HuH-7 (cell line): ENCODE data around the gene ZNF804A.

Experiments
- DNase-seq: peaks from one replicate; pipeline ENCODE4 v3.0.0; 2011; ENCODE audit warnings: low spot score

ZNF804A gene

DNA sequence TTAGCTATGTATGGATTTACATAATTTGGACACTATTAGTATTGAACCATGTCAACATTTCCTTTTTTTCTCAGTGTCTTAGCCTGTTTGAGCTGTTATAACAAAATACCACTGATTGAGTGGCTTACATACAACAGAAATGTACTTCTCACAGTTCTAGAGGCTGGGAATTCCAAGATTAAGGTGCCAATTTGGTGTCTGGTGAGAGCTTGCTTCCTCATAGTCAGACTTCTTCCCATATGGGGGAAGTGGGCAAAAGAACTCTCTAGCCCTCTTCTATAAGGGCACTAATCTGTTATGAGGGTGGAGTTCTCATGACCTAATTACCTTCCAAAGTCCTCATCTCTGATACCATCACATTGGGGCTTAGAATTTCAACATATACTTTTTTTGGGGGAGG is 12.6 kb downstream of the ZNF804A start:
- DNase-seq = no peak

DNA sequence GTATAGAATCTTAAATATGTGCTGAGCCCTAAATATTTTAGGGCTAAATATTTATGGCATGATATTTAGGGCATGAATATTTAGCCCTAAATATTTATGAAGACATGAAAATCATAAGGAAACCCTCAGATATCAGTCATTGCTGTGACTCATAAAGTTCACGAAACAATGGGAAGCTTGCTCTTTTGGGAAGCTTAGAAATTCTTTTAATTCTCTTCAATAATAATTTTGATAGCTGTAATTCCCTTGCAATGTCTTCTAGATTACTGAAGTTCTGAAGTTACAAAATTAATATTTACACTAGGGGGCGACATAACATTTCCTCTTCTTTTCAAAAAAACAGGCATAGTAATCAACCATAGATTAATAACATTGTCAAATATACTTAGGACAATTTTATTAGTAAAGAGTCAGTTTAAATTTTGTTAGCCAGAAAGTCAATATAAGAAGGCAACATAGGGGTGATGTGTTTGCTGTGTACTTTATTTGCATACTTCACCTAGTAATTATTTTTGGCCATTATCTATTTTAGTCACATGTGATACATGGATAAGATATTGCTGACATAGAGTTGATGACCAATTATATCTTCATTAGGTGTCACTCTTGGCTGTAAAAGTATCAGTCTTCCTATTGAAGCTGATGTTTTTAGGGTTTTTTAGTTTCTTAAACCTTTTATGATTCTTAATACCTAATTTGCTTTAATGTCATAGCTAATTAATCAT is 13.2 kb downstream of the ZNF804A start:
- DNase-seq = no peak

DNA sequence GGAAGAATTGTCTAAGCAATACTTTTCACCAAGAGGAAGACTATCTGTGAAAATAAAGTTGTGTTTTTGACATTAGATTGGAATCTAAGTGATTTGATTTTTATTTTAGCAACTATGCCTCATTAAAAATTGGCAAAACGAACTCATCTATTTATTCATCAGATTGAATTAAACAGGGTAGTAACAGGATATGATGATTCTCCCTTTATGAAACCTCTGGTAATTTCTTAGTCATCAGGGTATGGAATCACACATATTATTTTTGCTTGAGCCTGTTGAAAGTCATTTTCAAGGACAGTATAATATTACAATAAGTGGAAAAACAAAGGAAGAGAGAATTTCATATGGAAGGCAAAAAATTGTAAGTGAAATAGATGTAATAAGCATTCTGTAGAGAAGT is 22.0 kb downstream of the ZNF804A start:
- DNase-seq = no peak

DNA sequence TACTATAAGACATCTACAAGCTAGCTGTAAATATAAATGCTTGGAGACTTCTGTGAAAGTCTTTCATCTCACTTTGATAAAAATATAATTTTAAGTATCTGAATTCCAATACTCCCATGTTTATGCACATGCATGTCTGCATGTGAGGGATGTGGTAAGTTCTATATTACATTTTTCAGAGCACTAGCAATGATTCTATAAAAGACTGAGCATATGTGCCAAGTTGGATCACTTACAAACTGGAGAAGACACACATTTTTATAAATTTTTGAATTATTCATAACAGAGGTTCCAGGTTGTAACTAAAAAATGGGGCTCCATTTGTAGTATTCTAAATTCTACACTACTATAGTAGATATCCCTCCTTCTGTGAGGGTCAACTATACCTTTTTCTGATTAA is 26.0 kb downstream of the ZNF804A start:
- no peak for DNase-seq

DNA sequence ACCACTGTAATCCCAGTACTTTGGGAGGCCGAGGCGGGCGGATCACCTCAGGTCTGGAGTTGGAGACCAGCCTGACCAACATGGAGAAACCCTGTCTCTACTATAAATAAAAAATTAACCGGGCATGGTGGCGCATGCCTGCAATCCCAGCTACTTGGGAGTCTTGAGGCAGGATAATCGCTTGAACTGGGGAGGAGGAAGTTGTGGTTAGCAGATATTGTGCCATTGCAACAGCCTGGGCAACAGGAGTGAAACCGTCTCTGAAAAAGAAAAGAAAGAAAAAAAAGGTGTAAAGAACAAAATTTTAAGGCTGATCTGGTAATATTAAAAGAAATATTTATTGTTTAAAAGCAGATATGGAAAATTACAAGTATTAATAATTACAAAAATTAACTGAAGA is 29.7 kb downstream of the ZNF804A start:
- DNase-seq = no peak

DNA sequence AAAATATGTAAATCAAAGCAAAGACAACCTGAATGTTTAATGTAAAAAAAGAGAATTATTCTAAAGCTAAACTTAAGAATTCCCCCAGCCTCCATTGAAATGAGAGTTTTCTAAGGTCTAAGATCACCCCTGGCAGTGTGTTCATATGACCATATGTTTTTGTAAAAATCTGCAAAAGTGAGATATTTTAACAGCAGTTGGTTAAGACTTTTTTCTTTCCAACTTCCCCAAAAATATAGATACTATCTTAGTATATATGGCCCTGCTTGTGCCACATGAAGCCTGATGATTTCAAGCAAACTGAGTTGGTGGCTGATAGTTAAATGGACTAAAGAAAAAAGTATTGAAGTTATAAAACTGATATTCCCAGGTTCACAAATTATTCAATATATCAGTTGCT is 35.4 kb downstream of the ZNF804A start:
- DNase-seq = no peak

DNA sequence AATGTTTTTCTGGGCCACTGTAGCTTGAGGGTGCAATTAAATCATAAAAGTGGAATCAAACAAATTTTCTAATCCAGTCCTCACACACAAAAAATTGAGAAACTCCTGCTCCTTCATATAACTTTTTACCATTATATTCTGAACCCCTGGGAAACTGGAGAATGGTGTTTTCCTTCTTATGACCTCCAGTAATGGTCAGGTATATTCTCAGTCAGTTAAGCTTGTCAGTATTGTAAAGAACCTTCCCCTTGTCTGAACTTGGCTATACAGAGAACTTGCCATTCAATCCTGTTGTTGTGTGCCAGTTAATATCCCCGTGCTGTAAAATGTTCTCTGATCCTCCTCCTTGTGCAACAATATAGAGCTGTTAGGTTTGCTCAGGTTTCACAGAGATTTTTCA is 39.5 kb downstream of the ZNF804A start:
- DNase-seq = no peak

DNA sequence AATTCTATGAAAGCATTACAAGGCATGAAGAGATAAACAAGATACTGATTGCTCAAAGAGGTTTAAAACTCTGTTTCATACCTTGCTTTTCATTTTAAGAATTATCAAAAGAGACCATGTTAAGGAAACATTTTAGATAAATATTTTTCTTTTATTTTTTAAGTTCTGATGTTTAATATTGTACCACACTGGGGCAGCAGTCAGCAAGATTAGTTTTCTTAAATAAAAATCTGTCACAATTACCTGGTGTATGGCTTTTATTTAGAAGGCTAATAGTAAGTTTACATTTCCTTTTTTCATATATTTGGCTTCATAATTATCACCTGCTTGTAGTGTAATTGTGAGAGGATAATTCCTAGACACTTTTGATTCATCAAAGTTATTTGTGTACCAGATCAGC is 46.4 kb downstream of the ZNF804A start:
- no peak for DNase-seq

DNA sequence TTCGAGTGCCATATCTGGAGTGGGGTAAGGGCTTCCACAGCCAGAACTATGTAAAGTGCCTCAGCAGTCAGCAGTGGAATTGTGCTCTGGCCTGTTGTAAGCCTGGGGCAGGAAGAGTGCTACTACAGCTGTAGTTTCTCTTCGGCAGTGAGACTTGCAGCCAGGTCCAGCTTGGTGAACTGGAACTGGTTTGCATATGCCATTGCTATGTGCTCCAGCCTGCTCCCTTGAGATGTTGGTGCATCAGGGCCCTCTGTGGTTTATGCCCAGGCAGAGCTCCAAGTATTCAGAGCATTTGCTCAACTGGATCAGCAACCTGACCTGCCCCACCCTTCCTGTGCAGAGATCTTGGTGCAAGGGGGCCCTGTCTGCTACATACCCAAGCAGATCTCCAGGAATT is 47.8 kb downstream of the ZNF804A start:
- DNase-seq = no peak

DNA sequence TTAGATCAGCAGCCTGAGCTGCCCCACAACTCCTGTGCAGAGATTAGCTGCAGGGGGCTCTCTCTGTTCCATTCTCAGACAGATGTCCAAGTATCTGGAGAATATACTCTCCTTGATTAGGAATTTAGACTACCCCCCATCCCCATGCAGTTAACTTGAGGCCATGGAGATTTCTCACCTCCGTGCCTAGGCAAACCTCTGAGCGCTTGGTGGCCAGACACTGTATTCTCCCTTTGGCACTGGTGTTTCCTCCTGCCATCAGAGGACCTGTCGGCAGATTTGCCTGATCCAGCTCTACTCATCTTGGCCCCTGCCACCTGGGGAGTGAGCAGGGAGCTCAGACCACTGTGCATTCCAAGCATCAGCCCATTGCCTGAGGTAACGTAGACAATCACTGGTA is 48.3 kb downstream of the ZNF804A start:
- no peak for DNase-seq

DNA sequence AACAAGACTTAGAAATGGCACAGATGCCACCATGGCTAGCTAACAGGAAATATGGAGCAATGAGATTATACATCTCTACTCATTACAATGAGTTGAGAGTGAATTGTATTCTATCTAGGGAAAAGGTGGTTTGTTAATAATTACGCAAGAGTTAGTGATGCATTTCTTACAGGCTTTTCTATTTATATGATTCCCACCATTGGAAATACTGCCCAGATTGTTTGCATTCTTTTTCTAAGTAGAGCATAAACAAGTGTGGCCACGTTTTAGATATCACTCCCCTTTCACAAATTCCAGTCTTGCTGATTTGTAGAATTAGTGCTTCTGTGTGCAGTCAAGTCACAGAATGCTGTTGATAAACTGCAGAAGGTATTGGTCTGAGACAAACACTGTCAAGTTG is 56.6 kb downstream of the ZNF804A start:
- DNase-seq = no peak

DNA sequence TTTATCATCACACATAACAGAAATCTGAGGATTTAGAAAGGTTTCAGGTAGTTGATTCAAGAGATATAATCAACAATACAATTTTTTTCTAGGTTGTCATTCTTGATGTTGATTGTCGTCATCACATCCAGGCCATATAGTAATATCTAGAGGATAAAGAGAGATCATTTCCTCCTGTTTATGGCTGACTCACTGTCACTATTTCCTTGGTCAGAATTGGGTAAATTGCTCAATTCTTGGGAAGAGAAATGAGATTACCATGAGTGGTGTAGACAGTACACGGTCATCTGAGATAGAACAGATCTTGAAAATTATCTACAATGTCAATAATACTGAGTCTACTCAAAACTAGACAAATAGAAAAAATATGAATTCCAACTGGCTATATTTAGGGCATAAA is 78.8 kb downstream of the ZNF804A start:
- DNase-seq = no peak

DNA sequence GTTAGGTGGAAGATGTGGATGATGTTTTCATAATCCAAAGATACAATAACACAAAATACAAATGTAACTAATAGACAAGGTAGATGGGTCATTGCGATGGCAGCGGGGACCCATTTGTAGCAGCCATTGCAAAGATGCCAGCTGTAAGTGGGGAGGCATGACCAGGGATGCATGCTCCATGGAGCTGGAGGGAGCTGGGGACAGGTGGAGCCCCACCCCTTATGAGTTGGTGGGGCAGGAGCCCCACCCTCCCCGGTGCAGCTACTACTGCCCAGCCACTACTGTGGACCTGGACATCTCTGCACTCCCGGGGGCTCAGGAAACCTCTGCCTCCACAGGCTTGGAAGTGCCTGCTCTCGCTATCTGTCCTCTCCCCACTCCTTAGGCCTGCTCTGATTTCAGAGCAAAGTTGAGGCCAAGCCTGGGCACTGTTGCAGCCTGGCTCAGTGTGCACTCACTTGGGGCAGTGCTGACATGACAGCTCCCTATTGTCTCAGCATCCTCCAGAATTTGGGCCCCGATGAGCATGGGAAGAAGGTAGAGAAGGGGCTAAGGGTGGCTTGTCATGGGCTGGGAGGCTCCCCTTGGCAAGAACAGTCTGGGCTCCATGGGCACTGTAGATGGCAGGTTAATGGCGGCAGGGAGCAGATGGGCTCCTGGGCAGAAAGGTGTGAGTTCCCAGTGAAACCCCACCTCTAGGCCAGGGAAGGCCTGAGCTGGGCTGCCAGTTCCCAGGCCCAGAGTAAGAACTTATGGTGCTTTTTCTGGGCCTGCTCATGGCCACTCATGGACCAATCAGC is 81.1 kb downstream of the ZNF804A start:
- DNase-seq = no peak

DNA sequence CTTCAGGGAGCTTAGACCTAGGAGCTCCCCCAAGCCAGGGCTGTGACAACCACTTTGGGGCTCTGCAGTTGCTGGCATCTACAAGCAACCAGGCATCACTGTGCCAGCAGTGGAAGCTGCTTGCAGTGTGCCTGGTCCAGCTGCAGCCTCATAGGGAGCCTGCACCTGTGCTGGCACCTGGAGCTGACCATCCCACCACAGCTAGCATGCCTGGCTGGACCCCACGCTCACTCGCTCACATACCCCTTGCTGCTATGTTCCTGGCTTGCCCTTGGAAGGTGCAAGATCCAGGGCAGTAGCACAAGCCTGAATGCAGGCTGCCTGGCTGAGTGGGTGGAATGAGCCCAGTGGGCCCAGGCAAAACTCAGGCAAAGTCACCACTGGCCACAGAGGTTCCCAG is 82.5 kb downstream of the ZNF804A start:
- DNase-seq = no peak

DNA sequence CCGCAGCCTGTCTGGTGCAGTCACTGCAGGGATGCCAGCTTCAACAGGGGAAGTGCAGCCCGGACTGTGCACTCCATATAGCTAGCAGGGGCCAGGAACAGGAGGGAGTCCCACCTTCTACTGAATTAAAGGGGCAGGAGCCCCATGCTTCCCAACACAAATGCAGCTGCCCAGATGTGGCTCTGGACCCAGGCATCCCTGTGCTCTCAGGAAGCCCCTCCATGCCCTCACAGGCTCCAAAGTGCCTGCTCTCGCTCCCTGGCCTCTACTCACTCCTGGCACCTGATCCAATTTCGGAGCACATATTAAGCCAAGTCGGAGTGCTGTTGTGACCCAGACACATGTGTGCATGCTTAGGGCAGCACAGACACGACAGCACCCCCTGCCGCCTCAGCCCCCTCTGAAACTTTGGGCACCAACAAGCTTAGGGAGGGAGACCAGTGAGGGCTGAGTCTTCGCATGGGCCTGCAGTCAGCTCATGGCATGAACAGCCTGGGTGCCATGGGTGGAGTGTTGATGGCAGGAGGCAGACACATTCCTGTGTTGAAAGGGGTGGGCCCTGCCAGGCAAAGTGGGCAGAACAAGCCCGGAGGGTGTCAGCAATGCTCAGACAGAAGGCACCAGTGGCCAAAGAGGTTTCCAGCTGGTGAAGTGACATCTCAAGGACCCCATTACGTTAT is 83.5 kb downstream of the ZNF804A start:
- DNase-seq = no peak

DNA sequence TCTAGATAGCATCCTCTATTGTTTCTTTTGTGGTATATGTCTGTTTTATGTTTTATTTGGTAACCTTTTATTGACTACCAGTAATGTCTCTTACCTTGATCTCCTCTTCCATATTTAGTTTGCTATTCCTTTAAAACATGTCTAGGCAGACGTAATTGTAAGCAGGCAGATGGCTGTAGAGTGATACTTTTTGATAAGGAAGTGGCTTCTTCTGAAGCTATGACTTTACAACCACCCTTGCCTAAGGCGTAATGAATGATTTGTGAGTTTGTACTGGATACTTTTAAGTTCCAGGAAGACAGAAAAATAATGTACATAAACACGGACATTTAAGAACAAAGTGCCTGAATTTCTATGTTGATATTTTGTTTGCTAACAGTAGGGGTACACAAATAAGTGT is 85.6 kb downstream of the ZNF804A start:
- DNase-seq = no peak

DNA sequence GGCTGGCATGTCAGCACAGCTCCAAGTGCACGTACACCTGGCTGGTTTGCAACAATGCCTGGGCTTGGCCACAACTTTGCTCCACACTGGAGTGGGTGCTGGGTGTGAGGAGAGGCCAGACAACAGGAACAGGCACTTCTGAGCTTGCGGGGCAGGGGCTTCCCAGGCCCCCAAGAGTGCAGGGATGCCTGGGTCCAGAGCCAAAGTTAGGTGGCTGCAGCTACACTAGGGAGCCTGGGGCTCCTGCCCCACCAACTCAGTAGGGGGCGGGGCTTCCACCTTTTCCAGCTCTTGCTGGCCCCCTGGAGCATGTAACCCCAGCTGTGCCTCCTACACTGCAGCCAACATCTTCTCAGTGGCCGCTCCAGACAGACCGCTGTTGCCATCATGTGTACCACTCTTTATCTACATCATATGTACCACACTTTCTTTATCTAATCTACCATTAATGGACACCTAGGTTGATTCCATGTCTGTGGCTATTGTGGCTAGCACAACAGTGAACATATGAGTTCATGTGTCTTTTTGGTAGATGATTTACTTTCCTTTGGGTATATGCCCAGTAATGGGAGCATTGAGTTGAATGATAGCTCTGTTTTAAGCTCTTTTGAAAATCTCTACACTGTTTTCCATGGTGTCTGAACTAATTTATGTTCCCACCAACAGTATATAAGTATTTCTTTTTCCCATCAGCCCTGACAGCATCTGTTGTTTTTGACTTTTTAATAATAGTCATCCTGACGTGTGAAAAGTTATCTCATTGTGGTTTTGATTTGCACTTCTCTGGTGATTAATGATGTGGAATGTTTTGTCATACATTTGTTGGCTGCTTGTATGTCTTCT is 87.9 kb downstream of the ZNF804A start:
- no peak for DNase-seq

DNA sequence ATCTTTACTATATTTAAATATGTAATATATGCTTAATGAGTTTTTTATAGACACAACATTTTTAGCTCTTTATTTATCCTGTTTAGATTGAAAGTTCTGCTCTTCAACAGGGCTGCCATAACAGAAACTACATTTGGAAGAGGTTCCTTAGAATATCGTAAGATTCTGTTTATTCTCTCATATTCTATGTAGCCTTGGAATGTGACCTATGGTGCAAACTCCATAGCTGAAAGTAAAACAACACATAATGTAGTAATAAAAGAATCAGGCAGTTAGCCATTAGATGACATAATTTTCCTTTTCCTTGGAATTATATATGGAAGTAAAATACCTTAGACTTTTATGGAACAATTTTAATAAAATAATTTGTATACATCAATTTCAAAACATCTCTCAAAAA is 91.3 kb downstream of the ZNF804A start:
- DNase-seq = no peak

DNA sequence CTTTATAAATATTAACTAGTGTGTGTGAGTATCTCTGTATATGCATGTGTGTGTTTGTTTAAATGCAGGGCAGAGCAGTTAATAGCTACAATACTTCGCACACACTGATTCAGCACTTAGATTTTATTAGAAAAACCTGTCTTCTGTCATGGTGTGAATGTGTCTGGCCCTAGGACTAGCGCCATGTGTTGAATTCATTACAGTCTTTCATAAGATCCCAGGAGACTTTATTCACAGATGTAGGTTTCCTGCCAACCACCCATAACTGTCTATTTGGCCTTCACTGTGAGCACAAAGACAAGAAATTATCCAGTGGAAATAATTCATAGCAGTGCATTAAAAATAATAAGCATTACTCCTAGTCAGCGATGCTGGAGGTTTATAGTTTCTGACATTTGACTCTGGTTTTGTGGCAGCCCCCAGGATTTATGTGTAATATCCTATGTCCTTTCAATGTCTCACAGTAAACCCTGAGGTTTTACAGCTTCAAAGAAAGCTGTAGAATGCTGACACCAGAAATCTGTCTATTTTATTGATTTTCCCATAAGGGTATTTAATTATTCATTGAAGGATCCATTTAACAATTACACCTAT is 93.9 kb downstream of the ZNF804A start:
- no peak for DNase-seq

DNA sequence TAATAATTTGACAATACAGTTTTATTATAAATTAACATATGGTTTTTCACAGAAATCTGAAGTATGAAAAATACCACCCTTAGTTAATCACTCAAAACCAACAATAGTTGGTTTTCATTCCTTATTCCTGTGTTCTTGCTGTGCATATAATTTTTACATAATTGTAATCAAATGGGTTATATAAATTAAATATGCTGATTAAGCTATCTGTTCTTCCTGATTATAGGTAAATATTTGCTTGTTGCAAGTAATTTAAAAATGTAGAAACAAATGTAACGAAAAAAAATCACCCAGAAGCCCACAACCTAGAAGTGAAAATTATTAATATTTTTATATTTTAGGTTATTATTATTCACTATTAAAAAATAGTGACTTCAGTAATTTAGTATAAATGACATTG is 98.3 kb downstream of the ZNF804A start:
- no peak for DNase-seq

DNA sequence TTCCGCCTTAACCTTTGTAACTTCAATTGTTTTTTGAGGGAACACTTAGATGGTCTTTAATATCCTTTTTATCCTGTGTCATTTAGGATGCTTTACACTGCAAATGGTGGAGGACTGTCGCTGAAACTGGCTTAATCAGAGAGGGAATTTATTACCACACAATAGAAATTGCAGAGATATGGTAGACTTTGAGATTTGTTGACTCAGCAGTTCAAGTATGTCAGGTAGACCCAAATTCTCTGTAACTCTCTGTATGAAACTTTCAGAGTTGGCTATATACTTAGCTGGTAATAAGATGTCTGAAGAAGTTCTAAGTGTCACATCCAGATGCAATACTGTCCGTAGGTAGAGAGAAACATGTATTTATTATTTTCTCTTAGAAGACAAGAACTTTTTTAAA is 100.1 kb downstream of the ZNF804A start:
- DNase-seq = no peak

DNA sequence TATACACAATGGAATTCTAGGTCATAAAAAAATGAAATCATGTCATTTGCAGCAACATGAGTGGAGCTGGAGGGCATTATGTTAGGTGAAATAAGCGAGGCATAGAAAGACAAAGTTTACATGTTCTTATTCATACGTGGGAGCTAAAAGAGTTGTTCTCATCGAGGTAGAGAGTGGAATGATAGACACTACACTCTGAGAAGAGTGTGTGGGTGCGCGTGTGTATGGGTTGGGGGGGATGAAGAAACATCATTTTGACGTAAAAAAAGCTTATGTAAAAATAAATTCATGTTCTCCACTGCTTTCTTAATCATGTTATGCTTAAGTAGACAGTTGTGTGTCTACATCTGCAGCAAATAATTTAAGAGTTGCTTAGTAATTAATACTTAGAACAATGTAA is 123.6 kb downstream of the ZNF804A start:
- no peak for DNase-seq
